Activated CD4-positive, alpha-beta memory T cell treated with anti-CD3 and anti-CD28 coated beads for 36 hours (primary cell): ENCODE measurements around the gene SH3RF3. TPM values are rescaled to one million over a fixed set of nuclear protein-coding genes. Genes with fewer than 3 reads are reported as not detected.

Experiments used
- CTCF ChIA-PET: fragments of 350-600 bp; sonication (Branson Sonifier 250); formaldehyde crosslinking; loops from one replicate; lab custom pipeline; 2021; ENCODE audit warnings: antibody characterized with exemption, inconsistent platforms; lab: Charles Lee
- POLR2A ChIA-PET: fragments of 350-600 bp; sonication (Branson Sonifier 250); formaldehyde crosslinking; loops from one replicate; lab custom pipeline; 2021; ENCODE audit warnings: antibody characterized with exemption; lab: Charles Lee
- DNase-seq: peaks from one replicate; pipeline ENCODE4 v3.0.0-alpha.2; 2020
- H3K27ac Mint-ChIP-seq: one replicate; pipeline ENCODE4 v1.8.0; 2021; ENCODE audit warnings: mixed read lengths
- H3K27me3 Mint-ChIP-seq: one replicate; pipeline ENCODE4 v1.8.0; 2021; ENCODE audit warnings: mixed read lengths
- H3K36me3 Mint-ChIP-seq: one replicate; pipeline ENCODE4 v1.8.0; 2021; ENCODE audit warnings: mixed read lengths
- H3K4me1 Mint-ChIP-seq: one replicate; pipeline ENCODE4 v1.8.0; 2021; ENCODE audit warnings: low read depth, mixed read lengths
- H3K4me3 Mint-ChIP-seq: one replicate; pipeline ENCODE4 v1.8.0; 2021; ENCODE audit warnings: mild to moderate bottlenecking, mixed read lengths
- H3K9me3 Mint-ChIP-seq: one replicate; pipeline ENCODE4 v1.8.0; 2021; ENCODE audit warnings: mixed read lengths
- intact Hi-C: fragments of 100-400 bp; cut with micrococcal nuclease; formaldehyde crosslinking; loops from one replicate; pipeline ENCODE4 v1.15.1; 2023
- total RNA-seq, 2 experiments: library from RNA; stranded (reverse); gene quantifications; one replicate each; pipeline ENCODE4 v1.2.3, GENCODE V29; 2021

Gene SH3RF3
- total RNA-seq, 2 experiments from 2014 or later: 0.33 to 0.34 TPM

DNA sequence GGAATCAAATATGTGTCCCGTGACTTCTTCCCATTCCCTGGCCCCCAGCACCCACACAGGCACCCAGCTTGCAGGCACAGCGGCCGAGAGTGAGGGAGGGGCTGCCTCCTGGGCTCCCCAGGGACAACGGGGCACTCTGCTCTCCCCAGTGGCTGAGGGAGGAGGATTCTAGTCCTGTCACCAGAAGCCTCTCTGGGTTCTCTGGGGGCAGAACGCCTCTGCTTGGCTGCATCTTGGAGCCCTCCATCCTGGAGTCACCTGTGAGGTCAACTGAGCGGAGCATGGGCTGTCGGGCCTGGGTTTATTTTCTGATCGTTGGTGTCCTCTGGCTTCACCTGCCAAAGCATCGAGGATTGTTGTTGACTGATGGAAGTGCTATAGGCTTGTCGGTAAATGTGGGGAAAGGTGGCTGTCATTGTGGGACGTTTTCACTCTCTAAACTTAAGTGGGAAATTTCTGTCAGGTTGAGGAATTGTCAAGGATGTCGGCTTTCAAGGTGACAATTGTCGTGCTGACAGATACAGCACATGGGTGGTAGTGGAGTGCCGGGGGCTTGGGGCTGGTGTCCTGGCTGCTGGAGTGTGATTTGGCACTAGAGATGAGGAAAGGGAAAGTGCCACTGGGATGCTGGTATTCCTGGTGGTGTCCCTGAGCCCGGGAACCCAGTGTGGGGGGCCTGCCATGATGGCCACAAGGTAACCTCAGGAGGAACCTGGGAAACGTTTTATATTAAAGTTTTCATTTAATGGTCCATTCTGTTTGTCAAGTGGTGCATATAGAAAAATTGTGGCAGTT lies 13.6 kb downstream of the SH3RF3 start:
- CTCF ChIA-PET: no interaction called here
- DNase-seq: no peak
- Mint-ChIP-seq H3K9me3 (no peaks in the 10 kb centered on the region), H3K4me3 (no peak overlapping the region), H3K36me3 (no peaks in the 10 kb centered on the region), H3K4me1 (peaks cover 28% of the 10 kb centered on the region), H3K27me3 (peaks cover 59% of the 10 kb centered on the region), H3K27ac (peak overlapping the region; percentile 6)
- POLR2A ChIA-PET: no interaction called here
- intact Hi-C loops: loop anchor here (1.0 to 5.0 kb wide), 2 partner anchors 73 to 205 kb away; no protein-coding TSS in a partner anchor

DNA sequence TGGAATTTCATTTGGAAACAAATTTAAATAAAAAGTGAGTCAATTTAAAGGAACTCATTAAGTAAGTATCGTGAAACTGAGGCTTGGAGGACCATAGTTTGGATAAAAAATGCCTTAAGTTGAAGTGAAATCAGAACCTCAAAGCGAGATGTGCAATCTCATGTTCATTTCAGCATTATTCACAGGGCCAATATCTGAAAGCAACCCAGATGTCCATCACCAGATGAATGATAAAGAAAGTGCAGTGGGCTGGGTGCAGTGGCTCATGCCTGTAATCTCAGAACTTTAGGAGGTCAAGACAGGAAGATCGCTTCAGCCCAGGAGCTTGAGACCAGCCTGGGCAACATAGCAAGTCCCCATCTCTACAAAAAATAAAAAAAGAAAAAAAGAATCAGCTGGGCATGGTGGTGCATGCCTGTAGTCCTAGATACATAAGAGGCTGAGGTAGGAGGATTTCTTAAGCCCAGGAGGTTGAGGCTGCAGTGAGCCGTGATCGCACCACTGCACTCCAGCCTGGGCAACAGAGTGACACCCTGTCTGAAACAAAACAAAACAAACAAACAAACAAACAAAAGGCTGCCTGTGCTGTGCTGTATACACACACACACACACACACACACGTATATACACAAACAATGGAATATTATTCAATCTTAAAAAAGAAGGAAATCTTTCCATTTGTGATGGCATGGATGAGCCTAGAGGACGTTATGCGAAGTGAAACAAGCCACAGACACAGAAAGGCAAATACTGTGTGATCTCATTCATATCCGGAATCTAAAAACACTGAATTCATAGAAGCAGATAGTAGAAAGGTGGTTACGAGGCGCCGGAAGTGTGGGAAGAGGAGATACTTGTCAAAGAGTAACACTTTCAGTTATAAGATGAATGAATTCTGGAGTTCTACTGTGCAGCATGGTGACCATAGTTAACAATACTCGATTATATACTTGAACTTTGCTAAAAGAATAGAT lies 14.5 kb downstream of the SH3RF3 start:
- H3K9me3 Mint-ChIP-seq: no peaks in the 10 kb centered on the region
- POLR2A ChIA-PET: no interaction called here
- H3K27me3 Mint-ChIP-seq: peaks cover 62% of the 10 kb centered on the region
- intact Hi-C loops: loop anchor here (1.0 to 5.0 kb wide), 3 partner anchors 72 to 357 kb away; partner anchors contain the start of gene CCDC138
- H3K36me3 Mint-ChIP-seq: no peaks in the 10 kb centered on the region
- H3K4me3 Mint-ChIP-seq: peak overlapping the region; percentile 52
- DNase-seq: peak; percentile 88
- peaks cover 33% of the 10 kb centered on the region for H3K4me1 Mint-ChIP-seq
- CTCF ChIA-PET: interaction anchor here (1.0 kb wide), 1 partner anchor 26 kb away, joined by 4 read pairs; no protein-coding TSS in a partner anchor
- peak overlapping the region; percentile 71 for H3K27ac Mint-ChIP-seq

DNA sequence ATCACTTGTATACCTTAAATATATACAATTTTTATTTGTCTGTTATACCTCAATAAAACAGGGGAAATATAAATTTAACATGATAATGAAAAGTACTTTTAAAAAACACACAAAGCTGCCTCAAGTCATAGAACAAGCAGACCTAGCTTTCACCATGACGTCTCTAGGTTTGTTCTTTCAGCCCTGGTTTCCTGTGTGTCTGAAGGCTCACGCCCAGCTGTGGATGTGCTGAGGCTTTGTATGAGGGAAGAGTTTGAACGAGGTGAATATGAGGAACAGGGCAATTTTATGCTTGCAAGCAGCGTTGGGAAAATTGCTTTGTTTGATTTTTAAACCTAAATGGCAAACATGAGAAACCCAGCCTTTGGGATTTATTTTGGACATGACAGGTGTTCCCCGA lies 15.3 kb downstream of the SH3RF3 start:
- peak; percentile 28 for DNase-seq
- no peak overlapping the region for H3K27ac Mint-ChIP-seq
- ChIA-PET CTCF (interaction anchor here (0.7 to 1.0 kb wide), 2 partner anchors 25 to 366 kb away, joined by 3 to 4 read pairs; no protein-coding TSS in a partner anchor), POLR2A (no interaction called here)
- H3K4me1 Mint-ChIP-seq: peaks cover 36% of the 10 kb centered on the region
- peaks cover 63% of the 10 kb centered on the region for H3K27me3 Mint-ChIP-seq
- H3K4me3 Mint-ChIP-seq: no peak overlapping the region
- no peaks in the 10 kb centered on the region for H3K9me3 Mint-ChIP-seq
- H3K36me3 Mint-ChIP-seq: no peaks in the 10 kb centered on the region
- intact Hi-C loops: loop anchor here (1.0 to 5.0 kb wide), 2 partner anchors 203 to 358 kb away; partner anchors contain the start of gene CCDC138

DNA sequence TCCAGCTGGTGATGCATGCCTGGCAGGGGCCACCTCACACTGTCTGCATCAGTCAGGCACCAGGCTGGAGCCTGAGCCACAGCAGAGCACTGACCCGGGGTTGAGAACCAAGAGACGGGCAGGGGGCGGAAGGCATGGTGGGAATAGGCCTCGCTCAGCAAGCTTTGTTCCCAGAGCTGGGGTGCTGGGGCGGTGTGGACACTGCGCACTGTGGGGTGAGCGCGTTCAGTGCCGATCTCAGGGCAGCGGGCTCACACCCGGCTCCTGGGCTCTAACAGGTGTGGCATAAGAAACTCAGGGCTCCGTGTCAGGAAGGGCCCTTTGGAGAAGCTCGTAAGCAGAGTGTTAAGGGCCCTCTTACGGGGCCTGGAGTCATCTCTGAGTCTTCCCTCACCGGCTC lies 15.7 kb downstream of the SH3RF3 start:
- H3K4me1 Mint-ChIP-seq: peaks cover 36% of the 10 kb centered on the region
- H3K4me3 Mint-ChIP-seq: no peak overlapping the region
- H3K36me3 Mint-ChIP-seq: no peaks in the 10 kb centered on the region
- ChIA-PET POLR2A (no interaction called here), CTCF (interaction anchor here (0.7 to 1.0 kb wide), 2 partner anchors 25 to 366 kb away, joined by 3 to 4 read pairs; no protein-coding TSS in a partner anchor)
- DNase-seq: no peak
- no peaks in the 10 kb centered on the region for H3K9me3 Mint-ChIP-seq
- intact Hi-C loops: loop anchor here (1.0 to 5.0 kb wide), 2 partner anchors 203 to 358 kb away; partner anchors contain the start of gene CCDC138
- H3K27ac Mint-ChIP-seq: no peak overlapping the region
- peaks cover 63% of the 10 kb centered on the region for H3K27me3 Mint-ChIP-seq

DNA sequence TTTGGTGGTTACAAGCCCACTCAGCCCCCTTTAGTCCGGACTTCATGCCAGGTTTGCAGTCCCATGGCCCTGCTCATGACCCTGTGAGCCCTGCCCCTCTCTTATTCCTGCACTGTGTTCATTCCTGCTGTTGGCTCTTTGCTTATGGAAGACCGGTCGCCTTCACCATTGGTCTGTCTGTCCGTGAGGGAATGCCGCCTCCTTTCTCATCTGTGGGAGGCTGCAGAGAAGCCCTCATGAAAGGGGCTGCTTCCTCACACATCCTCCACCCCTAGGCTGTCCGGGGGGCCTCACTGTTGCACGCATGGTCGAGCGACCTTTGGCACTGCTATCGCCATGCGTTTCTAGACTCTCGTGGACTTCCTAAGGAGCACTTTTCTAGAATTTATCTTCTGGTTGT lies 16.3 kb downstream of the SH3RF3 start:
- Mint-ChIP-seq H3K4me1 (peaks cover 33% of the 10 kb centered on the region), H3K9me3 (no peaks in the 10 kb centered on the region), H3K27me3 (peaks cover 62% of the 10 kb centered on the region), H3K4me3 (no peak overlapping the region), H3K27ac (no peak overlapping the region), H3K36me3 (no peaks in the 10 kb centered on the region)
- POLR2A ChIA-PET: no interaction called here
- intact Hi-C loops: no loop called here
- CTCF ChIA-PET: no interaction called here
- no peak for DNase-seq

DNA sequence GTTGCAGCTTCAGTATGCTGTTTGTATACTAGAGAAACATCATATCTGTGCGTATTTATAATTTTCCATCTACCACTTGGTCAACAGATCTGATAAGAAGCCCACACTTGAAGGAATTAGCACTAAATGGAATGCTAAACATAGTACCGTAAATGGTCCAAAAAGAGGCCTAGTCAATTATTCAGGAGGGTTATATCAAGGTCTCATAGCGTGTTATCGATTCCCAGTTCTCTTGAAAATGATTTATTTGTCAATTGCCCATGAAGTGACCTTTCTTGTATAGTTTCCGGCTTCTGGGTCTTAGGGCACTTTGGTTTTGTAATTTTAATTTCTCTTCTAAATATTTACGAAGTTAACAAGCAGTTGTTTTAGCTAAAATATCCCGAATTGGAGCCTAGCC lies 18.4 kb downstream of the SH3RF3 start:
- Mint-ChIP-seq H3K4me3 (no peak overlapping the region), H3K9me3 (no peaks in the 10 kb centered on the region), H3K4me1 (peaks cover 36% of the 10 kb centered on the region), H3K27ac (no peak overlapping the region), H3K36me3 (no peaks in the 10 kb centered on the region), H3K27me3 (peaks cover 54% of the 10 kb centered on the region)
- DNase-seq: no peak
- POLR2A ChIA-PET: no interaction called here
- CTCF ChIA-PET: interaction anchor here (0.6 kb wide), 1 partner anchor 292 kb away, joined by 3 read pairs; no protein-coding TSS in a partner anchor
- intact Hi-C loops: no loop called here

DNA sequence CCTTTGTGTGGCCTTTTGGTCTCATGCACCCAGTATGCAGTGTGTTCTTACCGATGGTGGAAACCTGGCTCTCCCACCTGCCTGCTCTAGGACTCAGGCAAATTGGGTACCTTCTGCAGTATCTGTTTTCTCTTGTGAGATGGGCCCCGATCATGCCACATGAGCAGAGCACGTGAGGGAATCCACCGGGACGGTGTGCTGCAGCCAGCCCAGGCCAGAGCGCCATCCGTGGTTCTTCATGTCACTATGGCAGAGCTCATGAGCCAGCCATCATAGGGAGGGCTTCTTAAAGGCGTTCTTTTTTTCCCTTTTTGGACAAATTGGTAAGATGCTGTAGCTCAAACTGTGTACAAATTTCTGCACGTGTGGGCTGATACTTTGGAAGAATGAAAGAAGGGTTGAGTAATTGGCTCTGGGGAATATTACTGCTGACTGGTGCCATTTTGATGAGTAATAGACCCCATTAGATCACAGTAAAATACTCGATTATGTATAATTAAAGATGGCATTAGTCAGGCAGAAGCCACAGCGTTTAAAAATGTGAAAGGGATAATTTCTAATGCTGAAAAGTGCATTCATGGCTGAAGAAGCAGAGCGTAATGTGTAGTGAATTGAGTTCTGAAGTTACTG lies 19.2 kb downstream of the SH3RF3 start:
- Mint-ChIP-seq H3K36me3 (no peaks in the 10 kb centered on the region), H3K4me3 (no peak overlapping the region), H3K27ac (no peak overlapping the region), H3K4me1 (peaks cover 31% of the 10 kb centered on the region), H3K27me3 (peaks cover 49% of the 10 kb centered on the region), H3K9me3 (no peaks in the 10 kb centered on the region)
- intact Hi-C loops: loop anchor here (1.0 kb wide), 1 partner anchor 67 kb away; no protein-coding TSS in a partner anchor
- ChIA-PET POLR2A (no interaction called here), CTCF (no interaction called here)
- DNase-seq: no peak

DNA sequence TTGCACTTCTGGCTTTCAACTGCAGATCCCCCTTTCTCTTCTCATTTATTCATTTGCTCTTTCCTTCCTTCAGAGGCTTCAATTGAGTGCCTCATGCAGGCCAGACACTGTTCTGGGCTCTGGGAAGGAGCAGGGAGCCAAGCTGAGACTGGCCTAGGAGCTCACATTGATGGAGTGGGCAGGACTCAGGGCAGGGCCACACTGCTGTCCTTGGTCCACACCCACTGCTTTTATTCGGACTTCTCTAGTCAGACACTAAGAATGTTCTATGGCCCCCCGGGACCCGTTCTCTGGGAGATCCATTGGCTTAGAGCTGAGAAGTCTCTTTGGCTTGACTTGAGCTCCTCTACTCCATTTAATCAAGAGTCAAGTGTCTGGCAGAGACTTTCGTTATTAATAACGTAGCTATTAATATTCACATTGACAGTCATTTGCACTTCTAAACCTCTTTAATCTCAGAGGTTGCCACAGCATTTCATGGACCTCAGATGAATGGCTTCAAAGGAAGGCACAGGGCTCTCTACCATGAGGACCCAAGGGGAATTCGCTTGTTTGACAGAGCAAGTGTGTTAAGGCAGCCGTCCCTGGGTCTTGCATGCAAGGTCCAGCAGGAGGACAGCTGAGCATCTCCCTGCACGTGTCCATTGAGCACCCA lies 20.1 kb downstream of the SH3RF3 start:
- Mint-ChIP-seq H3K27ac (no peak overlapping the region), H3K9me3 (no peaks in the 10 kb centered on the region), H3K36me3 (no peaks in the 10 kb centered on the region), H3K4me1 (peaks cover 23% of the 10 kb centered on the region), H3K27me3 (peaks cover 48% of the 10 kb centered on the region), H3K4me3 (no peak overlapping the region)
- intact Hi-C loops: loop anchor here (1.0 kb wide), 1 partner anchor 66 kb away; no protein-coding TSS in a partner anchor
- CTCF ChIA-PET: no interaction called here
- POLR2A ChIA-PET: no interaction called here
- no peak for DNase-seq

DNA sequence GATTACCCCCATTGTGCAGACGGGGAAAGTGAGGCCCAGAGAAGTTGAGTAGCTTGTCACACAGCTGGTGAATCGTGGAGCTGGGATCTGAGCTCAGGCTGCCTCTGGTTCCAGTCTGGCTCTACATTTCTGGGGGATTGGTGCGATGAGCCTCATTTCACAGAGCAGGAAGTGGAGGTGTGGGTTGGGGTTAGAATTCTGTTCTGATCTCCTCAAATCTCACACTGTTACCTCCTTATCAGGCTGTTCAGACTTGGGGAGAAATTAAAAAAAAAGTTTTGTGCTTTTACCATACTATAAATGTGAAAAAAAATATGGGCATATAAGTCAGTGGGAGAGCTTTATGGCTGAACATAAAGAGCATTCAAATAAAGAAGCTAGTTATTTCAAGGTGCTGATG lies 21.6 kb downstream of the SH3RF3 start:
- intact Hi-C loops: no loop called here
- DNase-seq: no peak
- POLR2A ChIA-PET: no interaction called here
- Mint-ChIP-seq H3K4me3 (no peak overlapping the region), H3K27me3 (peaks cover 38% of the 10 kb centered on the region), H3K27ac (no peak overlapping the region), H3K9me3 (no peaks in the 10 kb centered on the region), H3K36me3 (no peaks in the 10 kb centered on the region), H3K4me1 (peaks cover 11% of the 10 kb centered on the region)
- CTCF ChIA-PET: no interaction called here

DNA sequence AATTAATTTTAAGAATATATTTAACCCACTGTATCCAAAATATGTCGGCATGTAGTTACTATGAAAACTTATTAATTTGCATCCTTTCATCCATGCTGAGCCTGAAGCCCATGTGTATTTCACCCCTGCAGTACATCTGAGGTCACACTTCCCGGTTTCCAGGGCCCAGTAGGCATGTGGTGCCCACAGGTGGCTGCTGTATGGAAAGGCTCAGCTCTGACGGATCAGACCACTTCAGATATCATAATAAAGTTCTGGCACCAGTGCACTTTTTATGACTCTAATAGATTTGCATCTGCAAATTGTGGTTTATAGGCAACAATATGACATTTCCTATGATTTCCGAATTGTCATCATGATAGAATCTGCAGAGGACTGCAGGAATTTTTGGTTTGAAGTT lies 22.5 kb downstream of the SH3RF3 start:
- Mint-ChIP-seq H3K36me3 (no peaks in the 10 kb centered on the region), H3K4me1 (peaks cover 11% of the 10 kb centered on the region), H3K27me3 (peaks cover 31% of the 10 kb centered on the region), H3K4me3 (no peak overlapping the region), H3K9me3 (no peaks in the 10 kb centered on the region), H3K27ac (no peak overlapping the region)
- POLR2A ChIA-PET: no interaction called here
- CTCF ChIA-PET: no interaction called here
- no peak for DNase-seq
- intact Hi-C loops: no loop called here
